Upper lobe of right lung (tissue), 1 donor: Measurements from ENCODE around the gene ALPG. TPM values are rescaled to one million over a fixed set of nuclear protein-coding genes. Genes with fewer than 3 reads are reported as not detected.

ENCODE experiments used
- ATAC-seq: fragments of 200-7000 bp; cut with Tn5 transposase; one replicate; pipeline ENCODE4 v1.9.1; 2020; ENCODE audit warnings: mild to moderate bottlenecking, moderate library complexity
- DNase-seq: peaks from one replicate; pipeline ENCODE4 v3.0.0-alpha.2; 2020
- H3K27ac ChIP-seq: fragments of 200-600 bp; one replicate; pipeline ENCODE4 v1.8.0; 2022
- H3K27me3 ChIP-seq: fragments of 200-600 bp; one replicate; pipeline ENCODE4 v1.8.0; 2022; ENCODE audit warnings: mild to moderate bottlenecking
- H3K36me3 ChIP-seq: fragments of 200-600 bp; one replicate; pipeline ENCODE4 v1.8.0; 2022
- H3K4me1 ChIP-seq: fragments of 200-600 bp; one replicate; pipeline ENCODE4 v1.8.0; 2022
- H3K4me3 ChIP-seq: fragments of 200-600 bp; one replicate; pipeline ENCODE4 v1.8.0; 2022; ENCODE audit warnings: mild to moderate bottlenecking
- H3K9me3 ChIP-seq: fragments of 200-600 bp; one replicate; pipeline ENCODE4 v1.8.0; 2022
- CTCF ChIP-seq: fragments of 200-600 bp; IDR thresholded peaks from one replicate; pipeline ENCODE4 v1.8.0; 2022; ENCODE audit warnings: antibody characterized with exemption
- intact Hi-C: fragments of 100-400 bp; cut with DNase I; formaldehyde crosslinking; loops from one replicate; pipeline ENCODE4 v1.11.0; 2022
- total RNA-seq: library from RNA; stranded (reverse); fragmentation: NEBNext Ultra II Directional; extraction: Animal tissue kit (Norgen Biotek cat#: 25700); gene quantifications from one replicate; pipeline ENCODE4 v1.2.1, GENCODE V29; 2021
- donor health status: DM: no; HTN: yes; CAD: no; lungs with severe emphysema.

The ALPG gene
- total RNA-seq, 1 donor from 2014 or later = 0.49 TPM

DNA sequence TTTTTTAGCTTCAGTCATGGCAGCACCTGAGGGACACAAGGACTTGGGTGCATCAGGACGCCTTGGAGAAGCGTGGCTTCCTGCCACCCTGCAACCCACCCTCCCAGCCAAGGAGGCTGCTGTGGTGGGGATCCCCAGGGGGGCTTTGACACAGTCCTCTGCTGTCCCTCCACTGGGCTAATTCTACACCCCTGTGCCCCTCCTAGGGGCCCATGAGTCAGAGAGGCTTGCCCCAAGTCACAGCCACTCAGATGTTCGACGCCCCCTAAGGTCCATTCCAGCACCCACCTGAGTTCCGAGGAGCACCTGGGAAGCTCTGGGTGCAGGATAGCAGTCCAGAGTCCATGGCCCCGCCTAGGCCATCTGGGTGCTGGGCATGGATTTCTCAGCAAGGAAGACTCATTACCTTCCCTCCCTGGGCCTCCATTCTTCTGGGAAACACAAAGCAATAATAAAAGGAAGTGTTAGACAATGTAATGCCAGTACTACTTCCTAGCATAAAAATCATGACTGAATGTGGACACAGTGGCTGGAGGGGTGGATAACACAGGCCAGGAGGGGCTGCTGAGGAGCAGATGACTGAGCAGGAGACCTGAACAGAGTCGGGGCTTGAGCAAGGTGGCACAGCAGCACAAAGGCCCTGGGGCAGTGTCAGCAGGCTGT lies 3.7 kb downstream of the ALPG start:
- intact Hi-C loops = no loop called here

GRCh38 chr2:232411901-232412629 lies 5.4 kb downstream of the ALPG start:
- Histone ChIP-seq H3K4me1 (no peaks in the 10 kb centered on the region), H3K4me3 (no peak overlapping the region), H3K36me3 (no peaks in the 10 kb centered on the region), H3K9me3 (no peaks in the 10 kb centered on the region), H3K27me3 (peaks cover 23% of the 10 kb centered on the region), H3K27ac (no peak overlapping the region)
- peak; percentile 22 for DNase-seq
- intact Hi-C loops = no loop called here
- TF ChIP-seq CTCF = no peak
- no peak for ATAC-seq

More for the DNA sequence above, 3.7 kb downstream of the ALPG start:
- no peaks in the 10 kb centered on the region for H3K36me3 ChIP-seq
- ATAC-seq = no peak
- no peak overlapping the region for H3K4me3 ChIP-seq
- TF ChIP-seq CTCF = no peak
- H3K9me3 ChIP-seq = no peaks in the 10 kb centered on the region
- H3K4me1 ChIP-seq = no peaks in the 10 kb centered on the region
- no peak overlapping the region for H3K27ac ChIP-seq
- peaks cover 9% of the 10 kb centered on the region for H3K27me3 ChIP-seq
- peak; percentile 50 for DNase-seq

DNA sequence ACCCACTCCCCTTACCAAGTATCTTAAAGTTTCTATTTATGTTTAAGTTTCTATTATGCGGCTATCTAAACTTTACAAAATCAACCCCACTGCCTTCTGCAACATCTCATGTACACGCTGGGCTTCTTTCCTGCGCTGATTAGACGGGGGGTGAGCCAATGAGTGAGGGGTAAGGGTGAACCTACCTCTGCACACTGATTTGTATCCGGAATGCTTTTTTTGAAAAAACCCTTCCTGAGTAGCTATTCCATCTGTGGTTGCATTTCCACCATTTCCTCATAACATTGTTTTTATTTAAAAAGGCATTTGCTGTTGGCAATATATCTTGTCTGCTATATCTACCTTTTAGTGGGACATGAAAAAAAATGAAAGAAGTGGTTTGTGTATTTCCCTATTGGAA lies 6.3 kb downstream of the ALPG start:
- Histone ChIP-seq H3K27me3 (peaks cover 33% of the 10 kb centered on the region), H3K4me3 (no peak overlapping the region), H3K9me3 (no peaks in the 10 kb centered on the region), H3K4me1 (no peaks in the 10 kb centered on the region), H3K36me3 (no peaks in the 10 kb centered on the region), H3K27ac (no peak overlapping the region)
- intact Hi-C loops = no loop called here
- TF ChIP-seq CTCF = no peak
- DNase-seq (no peak), ATAC-seq (no peak)

- intact Hi-C loops = no loop called here
- H3K27ac ChIP-seq = no peak overlapping the region
- H3K9me3 ChIP-seq = no peaks in the 10 kb centered on the region
- ATAC-seq (no peak), DNase-seq (peak; percentile 26)
- peaks cover 55% of the 10 kb centered on the region for H3K27me3 ChIP-seq
- TF ChIP-seq CTCF = no peak
- no peaks in the 10 kb centered on the region for H3K4me1 ChIP-seq
- H3K36me3 ChIP-seq = no peaks in the 10 kb centered on the region
- no peak overlapping the region for H3K4me3 ChIP-seq
These were observed 8.6 kb downstream of the ALPG start for GRCh38 chr2:232415138-232415690.

GRCh38 chr2:232415736-232416520 lies 9.3 kb downstream of the ALPG start:
- H3K27ac ChIP-seq = no peak overlapping the region
- DNase-seq = peak; percentile 46
- no peak for ATAC-seq

More at GRCh38 chr2:232415736-232416520, 9.3 kb downstream of the ALPG start:
- Histone ChIP-seq H3K9me3 (no peaks in the 10 kb centered on the region), H3K4me1 (no peaks in the 10 kb centered on the region), H3K4me3 (no peak overlapping the region), H3K36me3 (no peaks in the 10 kb centered on the region), H3K27me3 (peaks cover 62% of the 10 kb centered on the region)
- no peak for TF ChIP-seq CTCF
- intact Hi-C loops = no loop called here
